Neuronal stem cell (in vitro differentiated cells): ENCODE results near the gene KIF12.
"Not testable (repeated sequence)": the region's sequence is repeated elsewhere in the genome, so short reads cannot be mapped to it uniquely, and the experiment has no call there.

Experiments used
- DNase-seq: peaks from one replicate; pipeline ENCODE4 v3.0.0-alpha.2; 2013; ENCODE audit warnings: low spot score
- H2AFZ ChIP-seq: one replicate; pipeline ENCODE4 v1.6.1; 2013; ENCODE audit warnings: mild to moderate bottlenecking, low read length, inconsistent platforms
- H2AK5ac ChIP-seq: 2 replicates; pipeline ENCODE4 v1.6.1; 2013; ENCODE audit warnings: low read depth, mild to moderate bottlenecking, inconsistent platforms, low read length, moderate library complexity, mixed read lengths
- H2BK120ac ChIP-seq: 2 replicates; pipeline ENCODE4 v1.6.1; 2013; ENCODE audit warnings: low read depth, mild to moderate bottlenecking, inconsistent platforms, low read length, moderate library complexity, mixed read lengths
- H2BK12ac ChIP-seq: one replicate; pipeline ENCODE4 v1.6.1; 2013; ENCODE audit warnings: low read length, inconsistent platforms
- H2BK15ac ChIP-seq: 2 replicates; pipeline ENCODE4 v1.6.1; 2013; ENCODE audit warnings: mild to moderate bottlenecking, low read length, inconsistent platforms, mixed read lengths
- H2BK5ac ChIP-seq: one replicate; pipeline ENCODE4 v1.6.1; 2013; ENCODE audit warnings: inconsistent platforms, mild to moderate bottlenecking, low read length, moderate library complexity
- H3K14ac ChIP-seq: one replicate; pipeline ENCODE4 v1.6.1; 2013; ENCODE audit warnings: low read length, inconsistent platforms
- H3K18ac ChIP-seq: 2 replicates; pipeline ENCODE4 v1.6.1; 2013; ENCODE audit warnings: low read length, inconsistent platforms
- H3K23ac ChIP-seq: 2 replicates; pipeline ENCODE4 v1.6.1; 2013; ENCODE audit warnings: low read depth, mild to moderate bottlenecking, mixed read lengths, low read length, inconsistent platforms; ENCODE audit not compliant: poor library complexity
- H3K27ac ChIP-seq: replicated peaks from 3 replicates; pipeline ENCODE4 v1.5.1; 2013; ENCODE audit warnings: low read length, inconsistent platforms
- H3K27me3 ChIP-seq, 3 experiments: 2 replicates each; pipeline ENCODE4 v1.6.1; 2013; ENCODE audit warnings: low read length in 3 of 3, mild to moderate bottlenecking in 2 of 3, inconsistent platforms in 1 of 3, low read depth in 1 of 3, mixed read lengths in 1 of 3, moderate library complexity in 1 of 3; ENCODE audit not compliant: control insufficient read depth in 3 of 3, insufficient read depth in 3 of 3
- H3K36me3 ChIP-seq, 2 donors: replicated peaks in 1 of 2; 2 replicates each; pipeline ENCODE4 v1.6.1; 2013; ENCODE audit warnings: low read length in 2 of 2; ENCODE audit not compliant: control insufficient read depth in 2 of 2, insufficient read depth in 2 of 2
- H3K4ac ChIP-seq: 2 replicates; pipeline ENCODE4 v1.6.1; 2013; ENCODE audit warnings: inconsistent platforms, mild to moderate bottlenecking, low read length, moderate library complexity
- H3K4me1 ChIP-seq, 2 donors: 1 replicate in 1 of 2; 2 replicates in 1 of 2; pipeline ENCODE4 v1.6.1; 2013; ENCODE audit warnings: low read length in 2 of 2, low read depth in 1 of 2; ENCODE audit not compliant: control insufficient read depth in 2 of 2, insufficient read depth in 1 of 2
- H3K4me2 ChIP-seq: one replicate; pipeline ENCODE4 v1.6.1; 2013; ENCODE audit warnings: mild to moderate bottlenecking, low read length, inconsistent platforms; ENCODE audit not compliant: insufficient read depth, poor library complexity, severe bottlenecking
- H3K4me3 ChIP-seq, 2 donors: 2 replicates each; pipeline ENCODE4 v1.5.1; 2013; ENCODE audit warnings: low read length in 2 of 2, mild to moderate bottlenecking in 2 of 2, inconsistent platforms in 1 of 2, moderate library complexity in 1 of 2
- H3K79me1 ChIP-seq: one replicate; pipeline ENCODE4 v1.6.1; 2013; ENCODE audit warnings: low read depth, mild to moderate bottlenecking, inconsistent platforms, low read length, moderate library complexity
- H3K9ac ChIP-seq: one replicate; pipeline ENCODE4 v1.6.1; 2013; ENCODE audit warnings: mild to moderate bottlenecking, low read depth, low read length, inconsistent platforms; ENCODE audit not compliant: poor library complexity
- H3K9me3 ChIP-seq, 2 donors: replicated peaks in 1 of 2; 2 replicates each; pipeline versions ENCODE3 to v1.6.1; 2013; ENCODE audit warnings: low read length in 2 of 2, mild to moderate bottlenecking in 2 of 2, inconsistent platforms in 1 of 2, low read depth in 1 of 2, mixed read lengths in 1 of 2, moderate library complexity in 1 of 2; ENCODE audit not compliant: control insufficient read depth in 2 of 2, insufficient read depth in 1 of 2
- H4K8ac ChIP-seq: one replicate; pipeline ENCODE4 v1.6.1; 2013; ENCODE audit warnings: low read depth, mild to moderate bottlenecking, inconsistent platforms, low read length, moderate library complexity
- H4K91ac ChIP-seq: one replicate; pipeline ENCODE4 v1.6.1; 2013; ENCODE audit warnings: low read length, low read depth, mild to moderate bottlenecking, inconsistent platforms; ENCODE audit not compliant: poor library complexity
- WGBS, 2 donors: extraction: QIAGEN DNeasy Blood & Tissue Kit; methylation state at CpG; one replicate each; pipeline ENCODE4 v1.1.7; 2013; ENCODE audit warnings: missing lambda C conversion rate in 2 of 2, mixed read lengths in 1 of 2; ENCODE audit not compliant: insufficient read length in 2 of 2, insufficient replicate concordance in 1 of 2; ENCODE audit errors: extremely low coverage in 2 of 2; 5-methylcytosine and 5-hydroxymethylcytosine counted together

KIF12 gene

GRCh38 chr9:114130624-114131277 lies 31.7 kb upstream of the KIF12 start:
- Histone ChIP-seq H3K4me2 (no peak overlapping the region), H2BK12ac (no peak overlapping the region), H3K18ac (no peak overlapping the region), H3K79me1 (no peaks in the 10 kb centered on the region), H3K36me3 (no peaks in the 10 kb centered on the region), H3K23ac (no peak overlapping the region), H3K9me3 (peaks cover 2 to 3% of the 10 kb centered on the region in 2 donors), H4K91ac (no peak overlapping the region), H2AFZ (no peak overlapping the region), H3K4me3 (no peak overlapping the region), H3K27ac (no peak overlapping the region), H2BK5ac (no peak overlapping the region), H3K14ac (no peak overlapping the region), H4K8ac (no peak overlapping the region), H2AK5ac (no peak overlapping the region), H2BK120ac (no peak overlapping the region), H3K27me3 (peaks cover 0 to 39% (median 0%) of the 10 kb centered on the region in 3 experiments), H3K4me1 (no peaks in the 10 kb centered on the region), H2BK15ac (no peak overlapping the region), H3K9ac (no peak overlapping the region), H3K4ac (no peak overlapping the region)
- DNase-seq = no peak
- no CpG with 5 or more reads among the region's 4 CpGs for WGBS, 2 donors

- no peak overlapping the region for H3K9ac ChIP-seq
Measured at GRCh38 chr9:114130141-114130540, 31.0 kb upstream of the KIF12 start.

GRCh38 chr9:114128759-114129158 lies 29.7 kb upstream of the KIF12 start:
- not testable (repeated sequence) for H4K8ac ChIP-seq, H3K4me3 ChIP-seq, H3K14ac ChIP-seq, H3K4ac ChIP-seq, H2AFZ ChIP-seq, H2AK5ac ChIP-seq, H3K18ac ChIP-seq, H3K36me3 ChIP-seq, H4K91ac ChIP-seq, H3K79me1 ChIP-seq, H2BK12ac ChIP-seq, H3K9me3 ChIP-seq, H3K27ac ChIP-seq, H2BK15ac ChIP-seq, H3K4me2 ChIP-seq, H3K4me1 ChIP-seq, H2BK120ac ChIP-seq, H3K9ac ChIP-seq, DNase-seq, H3K23ac ChIP-seq, H2BK5ac ChIP-seq
- peaks cover 0 to 34% (median 0%) of the 10 kb centered on the region in 3 experiments for H3K27me3 ChIP-seq
- no CpG with 5 or more reads among the region's 3 CpGs for WGBS, 2 donors

More at GRCh38 chr9:114130141-114130540, 31.0 kb upstream of the KIF12 start:
- Histone ChIP-seq H4K91ac (no peak overlapping the region), H2BK5ac (no peak overlapping the region), H2BK15ac (no peak overlapping the region), H2BK12ac (no peak overlapping the region), H3K4ac (no peak overlapping the region), H3K23ac (no peak overlapping the region), H3K27ac (no peak overlapping the region), H2AFZ (no peak overlapping the region), H2AK5ac (no peak overlapping the region), H3K4me2 (no peak overlapping the region), H3K18ac (no peak overlapping the region), H2BK120ac (no peak overlapping the region), H3K4me3 (no peak overlapping the region), H3K4me1 (no peaks in the 10 kb centered on the region), H3K9me3 (peaks cover 2 to 3% of the 10 kb centered on the region in 2 donors), H3K27me3 (peaks cover 0 to 41% (median 0%) of the 10 kb centered on the region in 3 experiments), H3K14ac (peak overlapping the region; percentile 25), H4K8ac (no peak overlapping the region), H3K79me1 (no peaks in the 10 kb centered on the region), H3K36me3 (no peaks in the 10 kb centered on the region)
- DNase-seq = no peak
- no CpG with 5 or more reads among the region's 7 CpGs for WGBS, 2 donors

- Histone ChIP-seq H3K27ac (no peak overlapping the region), H2BK12ac (no peak overlapping the region), H3K9ac (no peak overlapping the region), H3K27me3 (peaks cover 0 to 31% (median 0%) of the 10 kb centered on the region in 3 experiments), H2AK5ac (peak overlapping the region; percentile 51), H3K4me2 (no peak overlapping the region), H3K4me3 (no peak overlapping the region), H2BK5ac (no peak overlapping the region), H3K9me3 (peaks cover 2 to 3% of the 10 kb centered on the region in 2 donors), H2AFZ (no peak overlapping the region), H3K14ac (no peak overlapping the region), H2BK120ac (no peak overlapping the region), H2BK15ac (no peak overlapping the region), H3K4ac (no peak overlapping the region), H4K8ac (no peak overlapping the region), H3K18ac (peak overlapping the region; percentile 42), H3K79me1 (no peaks in the 10 kb centered on the region), H3K36me3 (no peaks in the 10 kb centered on the region), H3K23ac (no peak overlapping the region), H4K91ac (no peak overlapping the region), H3K4me1 (peaks cover 0 to 6% of the 10 kb centered on the region in 2 donors)
- WGBS, 2 donors = no CpG with 5 or more reads among the region's 13 CpGs
- no peak for DNase-seq
Measured at GRCh38 chr9:114126247-114127060, 27.4 kb upstream of the KIF12 start.
